ENCODE data around the gene MRPL17. TPM values are rescaled to one million over a fixed set of nuclear protein-coding genes. Genes with fewer than 3 reads are reported as not detected.

Gene MRPL17
- total RNA-seq, 2 donors from 2014 or later, result 34.6 to 75.1 TPM

GRCh38 chr11:6677018-6677417 lies 6.1 kb downstream of the MRPL17 start:
- Histone ChIP-seq H3K27ac (no peak overlapping the region), H3K27me3 (no peaks in the 10 kb centered on the region), H3K36me3 (no peaks in the 10 kb centered on the region)

GRCh38 chr11:6674862-6675261 lies 8.3 kb downstream of the MRPL17 start:
- intact Hi-C loops (cut with DNase I), result no loop called here
- no peak for TF ChIP-seq CTCF (IDR thresholded peaks at IDR 0.05)
- no peaks in the 10 kb centered on the region for H3K4me1 ChIP-seq
- DNase-seq, result no peak
- H3K9me3 ChIP-seq, result no peaks in the 10 kb centered on the region
- no peak overlapping the region for H3K9ac ChIP-seq (ENCODE audit: low read depth in 2 of 2, low read length in 2 of 2)
- H3K36me3 ChIP-seq, result no peaks in the 10 kb centered on the region
- H3K4me3 ChIP-seq, result no peak overlapping the region
- H3K27me3 ChIP-seq, result no peaks in the 10 kb centered on the region
- H3K27ac ChIP-seq, result no peak overlapping the region

More at GRCh38 chr11:6677018-6677417, 6.1 kb downstream of the MRPL17 start:
- intact Hi-C loops (cut with DNase I), result no loop called here
- Histone ChIP-seq H3K4me1 (no peaks in the 10 kb centered on the region), H3K4me3 (no peak overlapping the region), H3K9ac (ENCODE audit: low read depth in 2 of 2, low read length in 2 of 2) (no peak overlapping the region), H3K9me3 (no peaks in the 10 kb centered on the region)
- no peak for TF ChIP-seq CTCF (IDR thresholded peaks at IDR 0.05)
- DNase-seq, result no peak

GRCh38 chr11:6674219-6674597 lies 8.9 kb downstream of the MRPL17 start:
- Histone ChIP-seq H3K4me3 (no peak overlapping the region), H3K9ac (ENCODE audit: low read depth in 2 of 2, low read length in 2 of 2) (no peak overlapping the region), H3K4me1 (no peaks in the 10 kb centered on the region), H3K36me3 (no peaks in the 10 kb centered on the region), H3K9me3 (no peaks in the 10 kb centered on the region), H3K27ac (no peak overlapping the region), H3K27me3 (no peaks in the 10 kb centered on the region)
- DNase-seq, result no peak
- TF ChIP-seq CTCF (IDR thresholded peaks at IDR 0.05), result no peak
- intact Hi-C loops (cut with DNase I), result no loop called here

GRCh38 chr11:6673523-6674218 lies 9.5 kb downstream of the MRPL17 start:
- intact Hi-C loops (cut with DNase I), result no loop called here
- Histone ChIP-seq H3K9ac (ENCODE audit: low read depth in 2 of 2, low read length in 2 of 2) (no peak overlapping the region), H3K4me1 (no peaks in the 10 kb centered on the region), H3K4me3 (no peak overlapping the region), H3K36me3 (no peaks in the 10 kb centered on the region), H3K27me3 (no peaks in the 10 kb centered on the region), H3K9me3 (no peaks in the 10 kb centered on the region), H3K27ac (no peak overlapping the region)
- no peak for DNase-seq
- no peak for TF ChIP-seq CTCF (IDR thresholded peaks at IDR 0.05)

- H3K9me3 ChIP-seq, result no peaks in the 10 kb centered on the region
- no peak overlapping the region for H3K27ac ChIP-seq
- H3K36me3 ChIP-seq, result no peaks in the 10 kb centered on the region
- H3K27me3 ChIP-seq, result no peaks in the 10 kb centered on the region
- intact Hi-C loops (cut with DNase I), result no loop called here
- H3K4me3 ChIP-seq, result no peak overlapping the region
- TF ChIP-seq CTCF (IDR thresholded peaks at IDR 0.05), result no peak
- no peaks in the 10 kb centered on the region for H3K4me1 ChIP-seq
- no peak overlapping the region for H3K9ac ChIP-seq (ENCODE audit: low read depth in 2 of 2, low read length in 2 of 2)
- DNase-seq, result no peak
These were observed 11.1 kb downstream of the MRPL17 start for GRCh38 chr11:6671991-6672390.

Data from colonic mucosa (tissue), 4 donors.